ENCODE results near the gene ZNG1F.
"Not testable (repeated sequence)": the region's sequence is repeated elsewhere in the genome, so short reads cannot be mapped to it uniquely, and the experiment has no call there.

DNA sequence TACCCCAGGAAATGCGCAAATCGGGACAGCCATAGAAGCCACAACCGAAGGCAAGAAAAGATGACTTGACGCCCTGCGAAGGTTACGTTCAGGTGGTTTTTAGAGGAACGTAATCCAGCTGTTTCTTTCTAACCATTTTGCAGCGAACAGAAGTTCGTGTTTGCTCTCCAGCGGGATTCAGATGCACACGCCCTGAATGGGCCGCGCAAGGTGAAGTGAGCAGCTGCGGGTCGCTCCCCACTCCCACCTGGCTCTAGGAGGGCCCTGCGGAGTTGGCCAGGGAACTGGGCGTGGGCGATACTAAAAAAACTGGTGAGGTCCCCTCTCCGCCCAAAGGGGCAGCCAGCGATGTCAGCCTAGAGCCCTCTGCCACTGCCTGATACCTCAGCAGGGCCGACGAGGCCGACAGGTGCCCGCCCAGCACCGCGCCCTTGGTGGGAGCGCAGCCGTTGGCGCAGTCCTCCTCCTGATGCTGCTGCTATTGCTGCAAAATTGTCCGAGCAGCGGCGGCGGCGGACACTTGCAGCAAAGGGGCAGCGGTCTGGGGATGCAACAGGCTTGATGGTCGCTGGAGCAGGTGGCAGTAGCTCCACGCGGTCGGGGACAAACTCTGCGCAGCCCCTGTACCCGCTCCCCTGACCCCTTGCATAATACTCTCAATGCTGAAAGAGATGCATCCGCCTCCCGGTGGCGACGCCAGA is 62.2 kb downstream of the ZNG1F start:
- TF ChIP-seq, protein P1, sequence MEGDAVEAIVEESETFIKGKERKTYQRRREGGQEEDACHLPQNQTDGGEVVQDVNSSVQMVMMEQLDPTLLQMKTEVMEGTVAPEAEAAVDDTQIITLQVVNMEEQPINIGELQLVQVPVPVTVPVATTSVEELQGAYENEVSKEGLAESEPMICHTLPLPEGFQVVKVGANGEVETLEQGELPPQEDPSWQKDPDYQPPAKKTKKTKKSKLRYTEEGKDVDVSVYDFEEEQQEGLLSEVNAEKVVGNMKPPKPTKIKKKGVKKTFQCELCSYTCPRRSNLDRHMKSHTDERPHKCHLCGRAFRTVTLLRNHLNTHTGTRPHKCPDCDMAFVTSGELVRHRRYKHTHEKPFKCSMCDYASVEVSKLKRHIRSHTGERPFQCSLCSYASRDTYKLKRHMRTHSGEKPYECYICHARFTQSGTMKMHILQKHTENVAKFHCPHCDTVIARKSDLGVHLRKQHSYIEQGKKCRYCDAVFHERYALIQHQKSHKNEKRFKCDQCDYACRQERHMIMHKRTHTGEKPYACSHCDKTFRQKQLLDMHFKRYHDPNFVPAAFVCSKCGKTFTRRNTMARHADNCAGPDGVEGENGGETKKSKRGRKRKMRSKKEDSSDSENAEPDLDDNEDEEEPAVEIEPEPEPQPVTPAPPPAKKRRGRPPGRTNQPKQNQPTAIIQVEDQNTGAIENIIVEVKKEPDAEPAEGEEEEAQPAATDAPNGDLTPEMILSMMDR (IDR thresholded peaks at IDR 0.05 in 4 of 5, conservative IDR thresholded peaks at IDR 0.05 in 1 of 5) = not testable (repeated sequence)
- TF ChIP-seq POLR2A (IDR thresholded peaks at IDR 0.05) = not testable (repeated sequence)

All from gastrocnemius medialis (tissue), 4 donors.